H9 (cell line): ENCODE measurements around the gene ITGB8. TPM values are rescaled to one million over a fixed set of nuclear protein-coding genes. Genes with fewer than 3 reads are reported as not detected.

Experiments used
- DNase-seq: peaks from one replicate; pipeline ENCODE4 v3.0.0-alpha.2; 2017
- H2AFZ ChIP-seq: one replicate; pipeline ENCODE4 v1.6.1; 2013; ENCODE audit warnings: mild to moderate bottlenecking, low read length, control low read depth, moderate library complexity
- H2AK5ac ChIP-seq: 2 replicates; pipeline ENCODE4 v1.6.1; 2013; ENCODE audit warnings: low read length, control low read depth, mixed read lengths; ENCODE audit not compliant: insufficient read length
- H2BK120ac ChIP-seq: one replicate; pipeline ENCODE4 v1.6.1; 2013; ENCODE audit warnings: low read depth, mild to moderate bottlenecking, low read length, control low read depth, inconsistent platforms; ENCODE audit not compliant: poor library complexity, severe bottlenecking
- H2BK12ac ChIP-seq: 2 replicates; pipeline ENCODE4 v1.6.1; 2013; ENCODE audit warnings: low read length, control low read depth, mixed read lengths, low read depth; ENCODE audit not compliant: insufficient read length
- H2BK15ac ChIP-seq: 2 replicates; pipeline ENCODE4 v1.6.1; 2013; ENCODE audit warnings: low read depth, low read length, control low read depth
- H2BK20ac ChIP-seq: one replicate; pipeline ENCODE4 v1.6.1; 2013; ENCODE audit warnings: low read depth, mild to moderate bottlenecking, low read length, control low read depth, inconsistent platforms; ENCODE audit not compliant: poor library complexity, severe bottlenecking
- H2BK5ac ChIP-seq: 2 replicates; pipeline ENCODE4 v1.6.1; 2013; ENCODE audit warnings: low read length, control low read depth, mixed read lengths; ENCODE audit not compliant: insufficient read length
- H3K14ac ChIP-seq: 2 replicates; pipeline ENCODE4 v1.6.1; 2013; ENCODE audit warnings: low read length, control low read depth; ENCODE audit not compliant: insufficient read depth
- H3K18ac ChIP-seq: 2 replicates; pipeline ENCODE4 v1.6.1; 2013; ENCODE audit warnings: low read depth, mild to moderate bottlenecking, mixed read lengths, low read length, control low read depth; ENCODE audit not compliant: insufficient read length
- H3K23ac ChIP-seq: 2 replicates; pipeline ENCODE4 v1.6.1; 2013; ENCODE audit warnings: low read length, control low read depth, mixed read lengths, low read depth; ENCODE audit not compliant: insufficient read length
- H3K23me2 ChIP-seq: 2 replicates; pipeline ENCODE4 v1.6.1; 2013; ENCODE audit warnings: low read depth, mild to moderate bottlenecking, mixed read lengths, low read length, control low read depth; ENCODE audit not compliant: insufficient read length, poor library complexity, severe bottlenecking
- H3K27ac ChIP-seq: 2 replicates; pipeline ENCODE4 v1.5.1; 2013; ENCODE audit warnings: low read length, control low read depth, mixed read lengths, low read depth; ENCODE audit not compliant: insufficient read length
- H3K27me3 ChIP-seq: 2 replicates; pipeline ENCODE4 v1.6.1; 2013; ENCODE audit warnings: low read length, control low read depth, inconsistent platforms; ENCODE audit not compliant: insufficient read depth
- H3K4ac ChIP-seq: 2 replicates; pipeline ENCODE4 v1.6.1; 2013; ENCODE audit warnings: low read depth, mild to moderate bottlenecking, control low read depth, inconsistent platforms, low read length, moderate library complexity
- H3K4me1 ChIP-seq: 2 replicates; pipeline ENCODE4 v1.6.1; 2013; ENCODE audit warnings: low read length, control low read depth, inconsistent platforms; ENCODE audit not compliant: insufficient read depth
- H3K4me2 ChIP-seq: 2 replicates; pipeline ENCODE4 v1.6.1; 2013; ENCODE audit warnings: low read length, control low read depth, mixed read lengths; ENCODE audit not compliant: insufficient read length, insufficient read depth
- H3K56ac ChIP-seq: 2 replicates; pipeline ENCODE4 v1.6.1; 2013; ENCODE audit warnings: low read depth, mild to moderate bottlenecking, mixed read lengths, low read length, control low read depth; ENCODE audit not compliant: insufficient read length
- H3K79me1 ChIP-seq: 2 replicates; pipeline ENCODE4 v1.6.1; 2013; ENCODE audit warnings: low read depth, mild to moderate bottlenecking, moderate library complexity, low read length, control low read depth, inconsistent platforms; ENCODE audit not compliant: insufficient read depth, poor library complexity, severe bottlenecking
- H3K79me2 ChIP-seq: 2 replicates; pipeline ENCODE4 v1.6.1; 2013; ENCODE audit warnings: low read length, control low read depth, inconsistent platforms; ENCODE audit not compliant: insufficient read depth
- H3K9ac ChIP-seq: 2 replicates; pipeline ENCODE4 v1.6.1; 2013; ENCODE audit warnings: low read length, control low read depth, mixed read lengths; ENCODE audit not compliant: insufficient read length; ENCODE audit errors: extremely low read depth
- H3K9me3 ChIP-seq: one replicate; pipeline ENCODE4 v1.6.1; 2013; ENCODE audit warnings: low read depth, low read length, inconsistent platforms; ENCODE audit not compliant: control insufficient read depth
- H3T11ph ChIP-seq: one replicate; pipeline ENCODE4 v1.6.1; 2013; ENCODE audit warnings: mild to moderate bottlenecking, low read length, control low read depth, inconsistent platforms
- H4K20me1 ChIP-seq: one replicate; pipeline ENCODE4 v1.6.1; 2013; ENCODE audit not compliant: control insufficient read depth, insufficient read length, insufficient read depth
- H4K5ac ChIP-seq: 2 replicates; pipeline ENCODE4 v1.6.1; 2013; ENCODE audit warnings: low read depth, mild to moderate bottlenecking, mixed read lengths, low read length, control low read depth; ENCODE audit not compliant: insufficient read length
- H4K8ac ChIP-seq: replicated peaks from 2 replicates; pipeline ENCODE4 v1.6.1; 2013; ENCODE audit warnings: low read length, control low read depth, mixed read lengths, low read depth; ENCODE audit not compliant: insufficient read length
- H4K91ac ChIP-seq: 2 replicates; pipeline ENCODE4 v1.6.1; 2013; ENCODE audit warnings: low read depth, mild to moderate bottlenecking, moderate library complexity, mixed read lengths, low read length, control low read depth; ENCODE audit not compliant: insufficient read length
- H3K27ac Mint-ChIP-seq, 3 experiments: 2 replicates in 2 of 3; 3 replicates in 1 of 3; pipeline ENCODE4 v1.8.0; 2020 to 2021; ENCODE audit warnings: mixed read lengths in 3 of 3, mild to moderate bottlenecking in 1 of 3, moderate library complexity in 1 of 3
- H3K27me3 Mint-ChIP-seq: 2 replicates; pipeline ENCODE4 v1.8.0; 2021; ENCODE audit warnings: low read depth, mild to moderate bottlenecking, moderate library complexity, mixed read lengths
- H3K36me3 Mint-ChIP-seq, 3 experiments: 2 replicates in 2 of 3; 3 replicates in 1 of 3; pipeline ENCODE4 v1.8.0; 2020 to 2021; ENCODE audit warnings: low read depth in 3 of 3, mixed read lengths in 3 of 3; ENCODE audit not compliant: insufficient read depth in 1 of 3
- H3K4me1 Mint-ChIP-seq, 2 experiments: 2 replicates each; pipeline ENCODE4 v1.8.0; 2020; ENCODE audit warnings: mixed read lengths in 2 of 2
- H3K4me3 Mint-ChIP-seq, 2 experiments: 2 replicates in 1 of 2; 3 replicates in 1 of 2; pipeline ENCODE4 v1.8.0; 2020 to 2021; ENCODE audit warnings: mild to moderate bottlenecking in 2 of 2, mixed read lengths in 2 of 2, moderate library complexity in 1 of 2
- H3K9me3 Mint-ChIP-seq, 2 experiments: 2 replicates in 1 of 2; 3 replicates in 1 of 2; pipeline ENCODE4 v1.8.0; 2020; ENCODE audit warnings: mild to moderate bottlenecking in 2 of 2, mixed read lengths in 2 of 2, moderate library complexity in 1 of 2
- WGBS: extraction: QIAGEN DNeasy Blood & Tissue Kit; methylation state at CpG from one replicate; pipeline ENCODE4 v1.1.7; 2013; ENCODE audit warnings: missing lambda C conversion rate, low lambda C conversion rate, mixed read lengths; ENCODE audit not compliant: insufficient read length; ENCODE audit errors: extremely low coverage; 5-methylcytosine and 5-hydroxymethylcytosine counted together
- total RNA-seq: library from RNA; stranded (reverse); gene quantifications from 2 replicates; pipeline ENCODE4 v1.2.1, GENCODE V29; 2021
- TF ChIP-seq, protein P1 (sequence below): fragments of 200-600 bp; sonication (generic); conservative IDR thresholded peaks from 3 replicates; pipeline ENCODE4 v1.8.0; 2021; ENCODE audit warnings: antibody characterized with exemption, mild to moderate bottlenecking

Gene ITGB8
- total RNA-seq, 1 experiment from 2014 or later: 7.6 TPM

DNA sequence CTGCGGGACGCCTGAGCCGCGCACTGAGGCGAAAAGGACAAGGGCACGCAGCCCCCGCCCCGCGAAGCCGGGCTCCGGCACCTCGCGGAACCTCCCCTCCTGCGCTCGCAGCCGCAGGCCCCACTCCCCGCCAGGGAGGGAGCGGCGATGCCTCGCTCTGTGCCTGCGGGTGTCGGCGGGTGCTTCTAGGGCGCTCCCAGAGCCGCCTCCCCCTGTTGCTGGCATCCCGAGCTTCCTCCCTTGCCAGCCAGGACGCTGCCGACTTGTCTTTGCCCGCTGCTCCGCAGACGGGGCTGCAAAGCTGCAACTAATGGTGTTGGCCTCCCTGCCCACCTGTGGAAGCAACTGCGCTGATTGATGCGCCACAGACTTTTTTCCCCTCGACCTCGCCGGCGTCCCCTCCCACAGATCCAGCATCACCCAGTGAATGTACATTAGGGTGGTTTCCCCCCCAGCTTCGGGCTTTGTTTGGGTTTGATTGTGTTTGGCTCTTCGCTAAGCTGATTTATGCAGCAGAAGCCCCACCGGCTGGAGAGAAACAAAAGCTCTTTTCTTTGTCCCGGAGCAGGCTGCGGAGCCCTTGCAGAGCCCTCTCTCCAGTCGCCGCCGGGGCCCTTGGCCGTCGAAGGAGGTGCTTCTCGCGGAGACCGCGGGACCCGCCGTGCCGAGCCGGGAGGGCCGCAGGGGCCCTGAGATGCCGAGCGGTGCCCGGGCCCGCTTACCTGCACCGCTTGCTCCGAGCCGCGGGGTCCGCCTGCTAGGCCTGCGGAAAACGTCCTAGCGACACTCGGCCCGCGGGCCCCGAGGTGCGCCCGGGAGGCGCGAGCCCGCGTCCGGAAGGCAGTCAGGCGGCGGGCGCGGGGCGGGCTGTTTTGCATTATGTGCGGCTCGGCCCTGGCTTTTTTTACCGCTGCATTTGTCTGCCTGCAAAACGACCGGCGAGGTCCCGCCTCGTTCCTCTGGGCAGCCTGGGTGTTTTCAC lies 519 bp downstream of the ITGB8 start:
- peak; percentile 69 for DNase-seq
- Histone ChIP-seq H4K8ac (no peak overlapping the region), H3T11ph (no peak overlapping the region), H4K5ac (no peak overlapping the region), H2BK20ac (no peak overlapping the region), H3K4me1 (no peaks in the 10 kb centered on the region), H4K91ac (no peak overlapping the region), H3K18ac (peak overlapping the region; percentile 85), H3K79me1 (no peaks in the 10 kb centered on the region), H3K4ac (no peak overlapping the region), H2AFZ (peak overlapping the region; percentile 0), H3K9me3 (no peaks in the 10 kb centered on the region), H4K20me1 (no peaks in the 10 kb centered on the region), H3K23me2 (peaks cover 19% of the 10 kb centered on the region), H3K27me3 (no peaks in the 10 kb centered on the region; the same call in 1 of the 2 replicates), H2BK5ac (no peak overlapping the region), H3K9ac (peak overlapping the region; percentile 67), H2BK12ac (no peak overlapping the region), H3K79me2 (no peaks in the 10 kb centered on the region), H3K27ac (no peak overlapping the region), H2BK120ac (no peak overlapping the region), H2AK5ac (no peak overlapping the region), H3K23ac (no peak overlapping the region), H3K14ac (peak overlapping the region; percentile 61; the same call in 1 of the 2 replicates), H2BK15ac (no peak overlapping the region), H3K56ac (no peak overlapping the region), H3K4me2 (peak overlapping the region; percentile 70)
- TF ChIP-seq, protein P1, sequence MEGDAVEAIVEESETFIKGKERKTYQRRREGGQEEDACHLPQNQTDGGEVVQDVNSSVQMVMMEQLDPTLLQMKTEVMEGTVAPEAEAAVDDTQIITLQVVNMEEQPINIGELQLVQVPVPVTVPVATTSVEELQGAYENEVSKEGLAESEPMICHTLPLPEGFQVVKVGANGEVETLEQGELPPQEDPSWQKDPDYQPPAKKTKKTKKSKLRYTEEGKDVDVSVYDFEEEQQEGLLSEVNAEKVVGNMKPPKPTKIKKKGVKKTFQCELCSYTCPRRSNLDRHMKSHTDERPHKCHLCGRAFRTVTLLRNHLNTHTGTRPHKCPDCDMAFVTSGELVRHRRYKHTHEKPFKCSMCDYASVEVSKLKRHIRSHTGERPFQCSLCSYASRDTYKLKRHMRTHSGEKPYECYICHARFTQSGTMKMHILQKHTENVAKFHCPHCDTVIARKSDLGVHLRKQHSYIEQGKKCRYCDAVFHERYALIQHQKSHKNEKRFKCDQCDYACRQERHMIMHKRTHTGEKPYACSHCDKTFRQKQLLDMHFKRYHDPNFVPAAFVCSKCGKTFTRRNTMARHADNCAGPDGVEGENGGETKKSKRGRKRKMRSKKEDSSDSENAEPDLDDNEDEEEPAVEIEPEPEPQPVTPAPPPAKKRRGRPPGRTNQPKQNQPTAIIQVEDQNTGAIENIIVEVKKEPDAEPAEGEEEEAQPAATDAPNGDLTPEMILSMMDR: no peak
- Mint-ChIP-seq H3K9me3 (no peaks in the 10 kb centered on the region; a peak in 3 of 5 replicates), H3K27me3 (peaks cover 15% of the 10 kb centered on the region), H3K27ac (peak overlapping the region; percentile 86 to 97 (median 96); a peak in 6 of 7 replicates), H3K4me1 (peaks cover 18 to 27% of the 10 kb centered on the region in 2 experiments), H3K36me3 (peaks cover 0 to 4% (median 2%) of the 10 kb centered on the region in 3 experiments; a peak in 3 of 7 replicates), H3K4me3 (peak overlapping the region; percentile 88 to 98)
- WGBS: no CpG with 5 or more reads among the region's 92 CpGs
